Neural cell (in vitro differentiated cells): ENCODE results near the gene IL18R1.

Experiments used
- CTCF ChIP-seq: fragments of 450-650 bp; IDR thresholded peaks from 2 replicates; pipeline ENCODE4 v1.5.1; 2014; ENCODE audit warnings: antibody characterized with exemption, mild to moderate bottlenecking, moderate library complexity; ENCODE audit not compliant: poor library complexity, severe bottlenecking
- EP300 ChIP-seq: fragments of 450-650 bp; conservative IDR thresholded peaks from 2 replicates; pipeline ENCODE4 v1.6.1; 2014; ENCODE audit warnings: antibody characterized with exemption, mild to moderate bottlenecking, moderate library complexity; ENCODE audit not compliant: poor library complexity, severe bottlenecking
- EZH2 ChIP-seq: fragments of 200-600, 300-800 bp; shearing (Covaris generic), sonication (generic); IDR thresholded peaks from 2 replicates; pipeline ENCODE4 v1.6.1; 2014; ENCODE audit warnings: antibody characterized with exemption, low read length, borderline replicate concordance, mild to moderate bottlenecking; ENCODE audit not compliant: insufficient read depth, poor library complexity, severe bottlenecking
- MXI1 ChIP-seq: fragments of 450-650 bp; conservative IDR thresholded peaks from 2 replicates; pipeline ENCODE4 v1.6.1; 2014; ENCODE audit warnings: antibody characterized with exemption, mild to moderate bottlenecking; ENCODE audit not compliant: poor library complexity, severe bottlenecking
- POLR2AphosphoS5 ChIP-seq: IDR thresholded peaks from 2 replicates; pipeline ENCODE4 v1.6.1; 2012
- RAD21 ChIP-seq: fragments of 450-650 bp; conservative IDR thresholded peaks from 2 replicates; pipeline ENCODE4 v1.6.1; 2014; ENCODE audit warnings: antibody characterized with exemption, mild to moderate bottlenecking, moderate library complexity
- SMC3 ChIP-seq: fragments of 450-650 bp; conservative IDR thresholded peaks from 2 replicates; pipeline ENCODE4 v1.6.1; 2014; ENCODE audit warnings: antibody characterized with exemption, mild to moderate bottlenecking, moderate library complexity; ENCODE audit not compliant: poor library complexity
- TAF1 ChIP-seq: IDR thresholded peaks from 2 replicates; pipeline ENCODE4 v1.6.1; 2012; ENCODE audit warnings: low read depth
- TF ChIP-seq, protein P1 (sequence below): IDR thresholded peaks from 2 replicates; pipeline ENCODE4 v1.6.1; 2012; ENCODE audit warnings: borderline replicate concordance

- TF ChIP-seq CTCF, result no peak
- TF ChIP-seq RAD21, result no peak
- no peak for TF ChIP-seq EZH2
- TF ChIP-seq SMC3, result no peak
- TF ChIP-seq, protein P1, sequence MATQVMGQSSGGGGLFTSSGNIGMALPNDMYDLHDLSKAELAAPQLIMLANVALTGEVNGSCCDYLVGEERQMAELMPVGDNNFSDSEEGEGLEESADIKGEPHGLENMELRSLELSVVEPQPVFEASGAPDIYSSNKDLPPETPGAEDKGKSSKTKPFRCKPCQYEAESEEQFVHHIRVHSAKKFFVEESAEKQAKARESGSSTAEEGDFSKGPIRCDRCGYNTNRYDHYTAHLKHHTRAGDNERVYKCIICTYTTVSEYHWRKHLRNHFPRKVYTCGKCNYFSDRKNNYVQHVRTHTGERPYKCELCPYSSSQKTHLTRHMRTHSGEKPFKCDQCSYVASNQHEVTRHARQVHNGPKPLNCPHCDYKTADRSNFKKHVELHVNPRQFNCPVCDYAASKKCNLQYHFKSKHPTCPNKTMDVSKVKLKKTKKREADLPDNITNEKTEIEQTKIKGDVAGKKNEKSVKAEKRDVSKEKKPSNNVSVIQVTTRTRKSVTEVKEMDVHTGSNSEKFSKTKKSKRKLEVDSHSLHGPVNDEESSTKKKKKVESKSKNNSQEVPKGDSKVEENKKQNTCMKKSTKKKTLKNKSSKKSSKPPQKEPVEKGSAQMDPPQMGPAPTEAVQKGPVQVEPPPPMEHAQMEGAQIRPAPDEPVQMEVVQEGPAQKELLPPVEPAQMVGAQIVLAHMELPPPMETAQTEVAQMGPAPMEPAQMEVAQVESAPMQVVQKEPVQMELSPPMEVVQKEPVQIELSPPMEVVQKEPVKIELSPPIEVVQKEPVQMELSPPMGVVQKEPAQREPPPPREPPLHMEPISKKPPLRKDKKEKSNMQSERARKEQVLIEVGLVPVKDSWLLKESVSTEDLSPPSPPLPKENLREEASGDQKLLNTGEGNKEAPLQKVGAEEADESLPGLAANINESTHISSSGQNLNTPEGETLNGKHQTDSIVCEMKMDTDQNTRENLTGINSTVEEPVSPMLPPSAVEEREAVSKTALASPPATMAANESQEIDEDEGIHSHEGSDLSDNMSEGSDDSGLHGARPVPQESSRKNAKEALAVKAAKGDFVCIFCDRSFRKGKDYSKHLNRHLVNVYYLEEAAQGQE, result no peak
- no peak for TF ChIP-seq TAF1
- no peak for TF ChIP-seq POLR2AphosphoS5
- TF ChIP-seq EP300, result no peak
- TF ChIP-seq MXI1, result no peak
Observed at GRCh38 chr2:102401456-102401855, 45.9 kb downstream of the IL18R1 start.
